Activated naive CD8-positive, alpha-beta T cell treated with anti-CD3 and anti-CD28 coated beads, Interleukin-2, amount 10 ng/mL, durations not matched to agents 7 days and 5 days (primary cell): ENCODE measurements around the gene DIO1. TPM values are rescaled to one million over a fixed set of nuclear protein-coding genes. Genes with fewer than 3 reads are reported as not detected.
"Not testable (repeated sequence)": the region's sequence is repeated elsewhere in the genome, so short reads cannot be mapped to it uniquely, and the experiment has no call there.

ENCODE experiments used
- ATAC-seq: fragments of 150-1000 bp; cut with Tn5 transposase; one replicate; pipeline ENCODE4 v1.10.0; 2021; ENCODE audit warnings: low read depth, moderate library complexity
- POLR2A ChIA-PET: fragments of 350-600 bp; sonication (Branson Sonifier 250); formaldehyde crosslinking; loops from one replicate; lab custom pipeline; 2021; ENCODE audit warnings: antibody characterized with exemption; lab: Charles Lee
- DNase-seq: peaks from one replicate; pipeline ENCODE4 v3.0.0; 2021
- H3K27ac Mint-ChIP-seq: one replicate; pipeline ENCODE4 v1.8.0; 2022; ENCODE audit warnings: mild to moderate bottlenecking, mixed read lengths
- H3K27me3 Mint-ChIP-seq: one replicate; pipeline ENCODE4 v1.8.0; 2022; ENCODE audit warnings: mild to moderate bottlenecking, moderate library complexity, mixed read lengths
- H3K36me3 Mint-ChIP-seq: one replicate; pipeline ENCODE4 v1.8.0; 2021; ENCODE audit warnings: mild to moderate bottlenecking, mixed read lengths
- H3K4me1 Mint-ChIP-seq: one replicate; pipeline ENCODE4 v1.8.0; 2021; ENCODE audit warnings: mixed read lengths
- H3K4me3 Mint-ChIP-seq: one replicate; pipeline ENCODE4 v1.8.0; 2022; ENCODE audit warnings: mild to moderate bottlenecking, moderate library complexity, mixed read lengths
- H3K9me3 Mint-ChIP-seq: one replicate; pipeline ENCODE4 v1.8.0; 2021; ENCODE audit warnings: mixed read lengths
- total RNA-seq, 2 experiments: library from RNA; stranded (reverse); gene quantifications; one replicate each; pipeline ENCODE4 v1.2.3, GENCODE V29; 2021

Gene DIO1
- total RNA-seq, 2 experiments from 2014 or later, result not detected

DNA sequence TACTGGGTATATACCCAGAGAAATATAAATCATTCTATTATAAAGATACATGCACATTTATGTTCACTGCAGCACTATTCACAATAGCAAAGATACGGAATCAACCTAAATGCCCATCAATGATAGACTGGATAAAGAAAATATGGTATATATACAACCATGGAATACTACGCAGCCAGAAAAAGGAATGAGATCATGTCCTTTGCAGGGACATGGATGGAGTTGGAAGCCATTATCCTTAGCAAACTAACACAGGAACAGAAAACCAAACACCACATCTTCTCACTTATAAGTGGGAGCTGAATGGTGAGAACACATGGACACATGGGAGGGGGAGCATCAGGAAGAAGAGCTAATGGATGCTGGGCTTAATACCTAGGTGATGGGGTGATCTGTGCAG lies 12.1 kb upstream of the DIO1 start:
- H3K27me3 Mint-ChIP-seq, POLR2A ChIA-PET, ATAC-seq, H3K9me3 Mint-ChIP-seq, H3K4me3 Mint-ChIP-seq, H3K4me1 Mint-ChIP-seq, H3K27ac Mint-ChIP-seq, DNase-seq: not testable (repeated sequence)
- peaks cover 18% of the 10 kb centered on the region for H3K36me3 Mint-ChIP-seq

DNA sequence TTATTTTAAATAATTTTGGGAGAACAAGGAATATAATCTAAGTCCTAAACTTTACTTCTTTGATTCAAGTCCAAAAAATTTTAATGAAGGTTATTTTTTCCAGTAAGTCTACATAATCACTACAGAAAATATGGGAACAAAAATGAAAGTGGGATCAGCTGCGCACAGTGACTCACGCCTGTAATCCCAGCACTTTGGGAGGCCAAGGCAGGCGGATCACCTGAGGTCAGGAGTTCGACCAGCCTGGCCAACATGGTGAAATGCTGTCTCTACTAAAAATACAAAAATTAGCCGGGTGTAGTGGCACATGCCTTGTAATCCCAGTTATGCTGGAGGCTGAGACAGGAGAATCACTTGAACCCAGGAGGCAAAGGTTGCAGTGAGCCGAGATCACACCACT lies 10.4 kb upstream of the DIO1 start:
- DNase-seq, POLR2A ChIA-PET, ATAC-seq, H3K27ac Mint-ChIP-seq, H3K9me3 Mint-ChIP-seq, H3K4me1 Mint-ChIP-seq, H3K4me3 Mint-ChIP-seq, H3K27me3 Mint-ChIP-seq: not testable (repeated sequence)
- H3K36me3 Mint-ChIP-seq, result peaks cover 18% of the 10 kb centered on the region

- Mint-ChIP-seq H3K4me3 (peak overlapping the region; percentile 95), H3K4me1 (peaks cover 15% of the 10 kb centered on the region), H3K27ac (no peak overlapping the region)
Observed at GRCh38 chr1:53888681-53889080, 5.3 kb upstream of the DIO1 start.

DNA sequence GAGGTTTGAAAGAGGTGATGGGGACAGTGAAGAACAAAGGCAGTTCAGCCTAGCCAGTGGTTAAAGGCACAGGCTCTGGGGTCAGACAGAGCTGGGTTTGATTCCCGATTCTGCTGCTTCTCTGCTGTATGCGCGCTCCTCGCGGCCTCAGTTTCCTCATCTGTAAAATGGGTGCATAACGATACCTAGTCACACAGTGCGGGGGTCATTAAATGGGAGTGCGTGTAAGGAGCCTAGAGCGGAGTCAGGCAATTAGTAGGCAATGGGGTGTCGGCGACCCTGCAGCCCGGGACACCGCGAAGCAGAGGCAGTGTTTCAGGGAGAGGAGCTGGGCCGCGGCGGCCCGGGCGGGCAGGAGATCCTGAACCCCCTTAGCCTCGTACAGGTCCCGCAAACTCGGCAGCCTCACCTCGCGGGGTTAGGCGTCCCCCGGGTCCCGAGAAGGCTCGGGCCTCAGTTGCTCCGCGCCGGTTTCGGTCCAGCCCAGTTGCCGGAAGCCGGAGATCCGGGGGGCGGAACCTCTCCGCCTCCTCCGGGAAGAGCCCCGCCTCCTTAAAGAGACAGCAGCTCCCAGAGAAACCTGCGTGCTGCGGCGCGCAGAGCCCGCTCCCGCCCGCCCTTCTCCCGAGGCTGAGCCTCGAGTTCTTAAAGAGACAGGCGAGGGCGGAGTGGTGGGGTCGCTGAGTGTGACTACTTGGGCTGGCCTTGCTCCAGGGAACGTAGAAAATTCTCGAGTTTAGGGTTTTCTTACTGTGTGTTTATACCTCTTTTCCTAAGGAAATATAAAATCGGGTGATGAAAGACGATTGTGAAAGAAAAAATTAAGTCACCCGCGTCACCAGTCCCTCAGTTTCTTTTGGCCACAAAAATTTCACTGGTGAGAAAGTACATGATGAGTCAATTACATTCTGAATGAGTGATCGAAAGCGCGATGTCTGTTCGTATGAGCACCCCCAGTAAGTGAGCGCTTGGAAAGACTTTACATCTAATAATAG lies 4.4 kb upstream of the DIO1 start, which contains the start of gene YIPF1:
Gene YIPF1, minus strand, starts transcription at position 494 of the 995 bp plus-strand sequence. CDS start 860 bp downstream, outside the sequence.
- POLR2A ChIA-PET, result interaction anchor here (0.6 to 2.9 kb wide), 2 partner anchors 12 to 56 kb away, joined by 3 to 28 read pairs; partner anchors contain the start of genes IFT25 and LRRC42
- H3K27ac Mint-ChIP-seq, result peak within 1 kb of the TSS; percentile 92
- H3K4me3 Mint-ChIP-seq, result peak within 1 kb of the TSS; percentile 95
- no peaks in the 10 kb centered on the region for H3K9me3 Mint-ChIP-seq
- peaks cover 3% of the 10 kb centered on the region for H3K36me3 Mint-ChIP-seq
- DNase-seq (peak; percentile 86), ATAC-seq (peak; percentile 98)
- no peaks in the 10 kb centered on the region for H3K27me3 Mint-ChIP-seq
- H3K4me1 Mint-ChIP-seq, result peaks cover 15% of the 10 kb centered on the region

More at GRCh38 chr1:53888681-53889080, 5.3 kb upstream of the DIO1 start:
- Mint-ChIP-seq H3K9me3 (no peaks in the 10 kb centered on the region), H3K36me3 (peaks cover 3% of the 10 kb centered on the region), H3K27me3 (no peaks in the 10 kb centered on the region)
- no peak for ATAC-seq
- DNase-seq, result no peak
- POLR2A ChIA-PET, result interaction anchor here (2.9 kb wide), 1 partner anchor 57 kb away, joined by 28 read pairs; the partner anchor contains the start of genes IFT25 and LRRC42

GRCh38 chr1:53890522-53890941 lies 3.5 kb upstream of the DIO1 start:
- peak overlapping the region; percentile 92 for H3K27ac Mint-ChIP-seq
- POLR2A ChIA-PET, result interaction anchor here (2.9 kb wide), 1 partner anchor 55 kb away, joined by 28 read pairs; the partner anchor contains the start of genes IFT25 and LRRC42
- H3K27me3 Mint-ChIP-seq, result no peaks in the 10 kb centered on the region
- DNase-seq (no peak), ATAC-seq (no peak)
- H3K4me3 Mint-ChIP-seq, result peak overlapping the region; percentile 95
- peaks cover 3% of the 10 kb centered on the region for H3K36me3 Mint-ChIP-seq
- peaks cover 15% of the 10 kb centered on the region for H3K4me1 Mint-ChIP-seq
- no peaks in the 10 kb centered on the region for H3K9me3 Mint-ChIP-seq

- peaks cover 3% of the 10 kb centered on the region for H3K36me3 Mint-ChIP-seq
- no peaks in the 10 kb centered on the region for H3K9me3 Mint-ChIP-seq
- no peaks in the 10 kb centered on the region for H3K27me3 Mint-ChIP-seq
- H3K27ac Mint-ChIP-seq, result no peak overlapping the region
- H3K4me3 Mint-ChIP-seq, result no peak overlapping the region
- POLR2A ChIA-PET, result interaction anchor here (2.9 kb wide), 1 partner anchor 55 kb away, joined by 28 read pairs; the partner anchor contains the start of genes IFT25 and LRRC42
- ATAC-seq, result no peak
- DNase-seq, result no peak
- peaks cover 13% of the 10 kb centered on the region for H3K4me1 Mint-ChIP-seq
Observed at GRCh38 chr1:53891018-53891417, 3.0 kb upstream of the DIO1 start.

GRCh38 chr1:53891678-53892077 lies 2.3 kb upstream of the DIO1 start:
- Mint-ChIP-seq H3K36me3 (peaks cover 3% of the 10 kb centered on the region), H3K27ac (no peak overlapping the region), H3K9me3 (no peaks in the 10 kb centered on the region), H3K4me1 (peaks cover 13% of the 10 kb centered on the region), H3K27me3 (no peaks in the 10 kb centered on the region), H3K4me3 (no peak overlapping the region)
- POLR2A ChIA-PET, result no interaction called here
- ATAC-seq (no peak), DNase-seq (no peak)

GRCh38 chr1:53892911-53893310 lies 1.1 kb upstream of the DIO1 start:
- no peak overlapping the region for H3K4me3 Mint-ChIP-seq
- H3K27me3 Mint-ChIP-seq, result no peaks in the 10 kb centered on the region
- no peaks in the 10 kb centered on the region for H3K36me3 Mint-ChIP-seq
- no peaks in the 10 kb centered on the region for H3K9me3 Mint-ChIP-seq
- H3K4me1 Mint-ChIP-seq, result peaks cover 11% of the 10 kb centered on the region
- POLR2A ChIA-PET, result no interaction called here
- no peak overlapping the region for H3K27ac Mint-ChIP-seq
- DNase-seq (no peak), ATAC-seq (no peak)

GRCh38 chr1:53894644-53895043 lies 657 bp downstream of the DIO1 start:
- Mint-ChIP-seq H3K27ac (no peak overlapping the region), H3K36me3 (no peaks in the 10 kb centered on the region), H3K4me3 (no peak overlapping the region), H3K4me1 (peaks cover 11% of the 10 kb centered on the region), H3K9me3 (no peaks in the 10 kb centered on the region), H3K27me3 (no peaks in the 10 kb centered on the region)
- POLR2A ChIA-PET, result no interaction called here
- ATAC-seq (no peak), DNase-seq (no peak)

DNA sequence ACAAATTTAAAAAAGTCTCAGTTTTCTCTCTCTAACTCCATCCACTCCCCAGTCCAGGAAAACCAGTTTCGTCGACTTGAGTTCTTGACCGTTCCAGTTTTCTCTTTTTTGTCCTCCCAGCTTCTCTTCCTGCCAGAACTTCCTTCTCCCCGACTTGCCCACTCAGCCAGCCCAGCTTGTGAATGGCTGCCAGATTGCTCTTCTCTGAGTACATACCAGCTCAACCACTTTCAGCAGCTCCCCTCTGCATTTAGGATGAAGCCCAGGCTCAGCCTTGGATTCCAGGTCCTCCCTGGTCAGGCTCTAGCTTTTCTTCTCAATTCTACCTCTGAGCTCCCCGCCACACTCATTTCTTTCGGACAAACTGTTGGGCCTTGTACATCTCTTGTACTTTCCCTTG lies 1.4 kb downstream of the DIO1 start:
- POLR2A ChIA-PET, result no interaction called here
- Mint-ChIP-seq H3K4me1 (peaks cover 4% of the 10 kb centered on the region), H3K27me3 (no peaks in the 10 kb centered on the region), H3K9me3 (no peaks in the 10 kb centered on the region), H3K27ac (no peak overlapping the region), H3K4me3 (no peak overlapping the region), H3K36me3 (no peaks in the 10 kb centered on the region)
- ATAC-seq, result no peak
- no peak for DNase-seq

GRCh38 chr1:53896635-53897229 lies 2.7 kb downstream of the DIO1 start:
- H3K27me3 Mint-ChIP-seq, result no peaks in the 10 kb centered on the region
- H3K27ac Mint-ChIP-seq, result no peak overlapping the region
- peaks cover 2% of the 10 kb centered on the region for H3K36me3 Mint-ChIP-seq
- POLR2A ChIA-PET, result interaction anchor here (1.1 kb wide), 1 partner anchor 49 kb away, joined by 4 read pairs; the partner anchor contains the start of gene IFT25
- ATAC-seq (no peak), DNase-seq (no peak)
- peaks cover 10% of the 10 kb centered on the region for H3K4me1 Mint-ChIP-seq
- no peak overlapping the region for H3K4me3 Mint-ChIP-seq
- H3K9me3 Mint-ChIP-seq, result no peaks in the 10 kb centered on the region

DNA sequence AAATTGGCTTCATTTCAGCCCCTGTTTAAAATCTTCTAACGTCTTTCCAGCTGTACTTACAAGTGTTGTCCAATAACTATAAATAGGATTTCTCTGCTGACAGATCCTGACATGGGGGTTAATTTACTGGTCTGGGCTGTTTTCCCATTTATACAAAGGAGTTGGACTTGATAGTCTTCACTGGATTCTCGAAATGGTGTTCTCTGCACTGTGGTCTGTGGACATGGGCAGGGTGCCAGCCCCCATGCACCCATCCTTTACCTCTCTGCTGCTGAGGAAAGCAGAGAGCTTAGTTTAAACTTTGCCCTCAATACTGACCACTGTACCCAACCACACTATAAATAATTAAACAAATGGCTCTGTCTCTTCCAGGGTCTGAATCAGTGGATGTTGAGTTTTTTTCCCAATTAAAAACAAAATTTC lies 5.2 kb downstream of the DIO1 start:
- H3K27me3 Mint-ChIP-seq, result no peaks in the 10 kb centered on the region
- no peak overlapping the region for H3K4me3 Mint-ChIP-seq
- H3K9me3 Mint-ChIP-seq, result no peaks in the 10 kb centered on the region
- no peak for DNase-seq
- POLR2A ChIA-PET, result no interaction called here
- H3K4me1 Mint-ChIP-seq, result peaks cover 10% of the 10 kb centered on the region
- H3K36me3 Mint-ChIP-seq, result peaks cover 2% of the 10 kb centered on the region
- no peak for ATAC-seq
- H3K27ac Mint-ChIP-seq, result no peak overlapping the region

DNA sequence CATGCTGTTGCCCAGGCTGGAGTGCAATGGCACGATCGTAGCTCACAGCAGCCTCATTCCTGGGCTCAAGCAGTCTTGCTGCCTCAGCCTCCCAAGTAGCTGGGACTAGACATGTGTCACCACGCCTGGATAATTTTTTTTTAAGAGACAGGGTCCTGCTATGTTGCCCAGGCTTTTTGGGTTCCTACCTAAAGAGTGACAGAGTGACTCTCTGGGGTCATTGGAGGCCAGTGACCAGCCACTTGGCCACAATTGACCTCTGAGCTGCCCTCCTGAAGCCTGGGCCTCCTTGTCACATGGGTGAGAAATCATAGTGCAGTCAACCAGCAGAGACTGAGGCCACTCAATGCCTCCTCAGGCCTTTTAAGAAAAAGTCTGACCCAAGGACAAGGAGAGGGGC lies 5.7 kb downstream of the DIO1 start:
- no peak for DNase-seq
- H3K9me3 Mint-ChIP-seq, result no peaks in the 10 kb centered on the region
- POLR2A ChIA-PET, result no interaction called here
- no peaks in the 10 kb centered on the region for H3K27me3 Mint-ChIP-seq
- no peak overlapping the region for H3K27ac Mint-ChIP-seq
- H3K4me3 Mint-ChIP-seq, result no peak overlapping the region
- ATAC-seq, result no peak
- peaks cover 2% of the 10 kb centered on the region for H3K36me3 Mint-ChIP-seq
- peaks cover 10% of the 10 kb centered on the region for H3K4me1 Mint-ChIP-seq
